ENCODE measurements around the gene CCDC159. TPM values are rescaled to one million over a fixed set of nuclear protein-coding genes. Genes with fewer than 3 reads are reported as not detected.

Gene CCDC159
- total RNA-seq, 4 donors from 2014 or later: 8.4 to 20.1 (median 10.4) TPM

DNA sequence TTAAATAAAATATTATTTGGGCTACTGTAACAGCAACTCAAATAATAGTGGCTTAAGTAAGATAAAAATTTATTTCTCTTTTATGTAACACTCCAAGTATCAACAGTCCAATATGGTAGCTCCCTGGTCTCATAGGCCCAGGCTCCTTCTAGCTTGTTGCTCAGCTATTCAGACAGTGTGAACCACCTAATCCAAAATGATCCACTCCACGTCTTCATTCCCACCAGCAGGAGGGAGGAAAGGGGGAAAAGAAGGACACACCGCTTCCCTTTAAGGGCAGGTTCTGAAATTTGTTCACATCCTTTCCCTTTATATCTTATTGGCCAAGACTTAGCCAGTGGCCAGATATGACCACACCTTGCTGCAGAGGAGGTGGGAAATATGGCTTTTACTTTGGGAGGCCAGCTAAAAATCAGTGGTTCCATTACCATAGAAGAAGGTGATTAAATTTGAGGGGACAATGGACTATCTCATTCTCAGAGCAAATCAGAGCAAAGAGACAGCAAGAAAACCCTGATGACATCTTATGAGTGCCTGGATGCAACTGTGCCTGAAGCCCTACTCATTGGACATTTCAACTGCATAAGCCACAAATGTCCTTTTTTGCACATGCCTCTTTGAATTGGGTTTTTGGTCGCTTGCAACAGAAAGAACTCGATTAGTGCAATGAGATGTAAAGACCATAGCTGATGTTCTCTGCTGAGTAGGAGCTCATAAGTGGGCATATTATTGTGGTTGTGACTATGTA lies 44.8 kb downstream of the CCDC159 start:
- WGBS, 2 donors: 77 to 83% methylated on average over 4 of the region's 4 CpGs
- TF ChIP-seq, protein P1, sequence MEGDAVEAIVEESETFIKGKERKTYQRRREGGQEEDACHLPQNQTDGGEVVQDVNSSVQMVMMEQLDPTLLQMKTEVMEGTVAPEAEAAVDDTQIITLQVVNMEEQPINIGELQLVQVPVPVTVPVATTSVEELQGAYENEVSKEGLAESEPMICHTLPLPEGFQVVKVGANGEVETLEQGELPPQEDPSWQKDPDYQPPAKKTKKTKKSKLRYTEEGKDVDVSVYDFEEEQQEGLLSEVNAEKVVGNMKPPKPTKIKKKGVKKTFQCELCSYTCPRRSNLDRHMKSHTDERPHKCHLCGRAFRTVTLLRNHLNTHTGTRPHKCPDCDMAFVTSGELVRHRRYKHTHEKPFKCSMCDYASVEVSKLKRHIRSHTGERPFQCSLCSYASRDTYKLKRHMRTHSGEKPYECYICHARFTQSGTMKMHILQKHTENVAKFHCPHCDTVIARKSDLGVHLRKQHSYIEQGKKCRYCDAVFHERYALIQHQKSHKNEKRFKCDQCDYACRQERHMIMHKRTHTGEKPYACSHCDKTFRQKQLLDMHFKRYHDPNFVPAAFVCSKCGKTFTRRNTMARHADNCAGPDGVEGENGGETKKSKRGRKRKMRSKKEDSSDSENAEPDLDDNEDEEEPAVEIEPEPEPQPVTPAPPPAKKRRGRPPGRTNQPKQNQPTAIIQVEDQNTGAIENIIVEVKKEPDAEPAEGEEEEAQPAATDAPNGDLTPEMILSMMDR (IDR thresholded peaks at IDR 0.05): no peak
- TF ChIP-seq POLR2A (IDR thresholded peaks at IDR 0.05): no peak
- DNase-seq (ENCODE audit: low spot score in 2 of 2): no peak
- no peak overlapping the region for H3K4me3 ChIP-seq (ENCODE audit: low read depth, poor library complexity, severe bottlenecking)
- intact Hi-C loops (cut with DNase I; ENCODE audit: low total_unique reads): no loop called here

DNA sequence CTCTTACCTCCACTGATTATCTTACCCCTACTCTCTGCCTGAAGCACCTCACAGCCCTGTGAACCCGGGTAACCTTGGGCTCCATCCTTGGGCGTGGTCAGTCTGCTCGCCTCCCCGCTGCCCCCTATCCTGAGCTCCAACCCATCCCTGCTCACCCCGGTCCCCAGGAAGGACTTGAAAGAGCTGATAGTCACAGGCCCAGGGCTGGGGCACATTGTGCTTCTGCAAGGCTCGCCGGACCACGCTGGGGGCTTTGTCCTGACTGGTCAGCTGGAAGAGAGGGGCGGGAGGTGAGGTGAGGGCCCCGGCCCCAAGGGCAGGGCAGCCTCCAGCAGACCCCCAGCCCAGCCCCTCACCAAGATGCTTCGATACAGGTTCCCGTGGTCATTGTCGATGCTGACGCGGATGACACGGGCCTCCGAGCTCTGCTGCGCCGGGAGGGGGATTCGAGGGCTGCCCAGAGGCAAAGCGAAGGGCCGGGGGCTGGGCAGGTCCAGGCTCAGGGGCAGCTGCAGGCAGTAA lies 50.8 kb downstream of the CCDC159 start:
- no peak for DNase-seq (ENCODE audit: low spot score in 2 of 2)
- 90 to 91% methylated on average over 18 to 22 of the region's 22 CpGs for WGBS, 2 donors
- TF ChIP-seq, protein P1 (IDR thresholded peaks at IDR 0.05): no peak
- intact Hi-C loops (cut with DNase I; ENCODE audit: low total_unique reads): no loop called here
- no peak overlapping the region for H3K4me3 ChIP-seq (ENCODE audit: low read depth, poor library complexity, severe bottlenecking)

DNA sequence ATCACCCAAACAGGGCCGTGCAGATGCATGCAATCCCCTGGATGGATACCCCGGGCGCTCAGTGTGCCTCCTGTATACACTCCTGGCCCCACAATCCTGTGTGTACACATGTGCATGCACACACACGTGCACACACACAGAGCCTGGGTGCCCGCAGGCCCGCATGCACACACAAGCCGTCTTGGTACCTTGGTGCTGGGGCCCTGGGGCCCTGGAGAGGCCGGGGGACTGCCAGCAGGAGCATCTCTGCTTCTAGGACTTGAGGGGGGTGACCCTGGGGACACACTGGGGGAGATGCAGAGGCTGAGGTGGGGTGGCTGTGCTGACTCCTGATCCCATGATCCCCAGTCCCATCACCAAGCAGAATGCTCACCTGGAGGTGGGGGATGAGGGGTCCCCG lies 53.3 kb downstream of the CCDC159 start:
- H3K4me3 ChIP-seq (ENCODE audit: low read depth, poor library complexity, severe bottlenecking): no peak overlapping the region
- intact Hi-C loops (cut with DNase I; ENCODE audit: low total_unique reads): no loop called here
- 88 to 91% methylated on average over 8 to 9 of the region's 9 CpGs for WGBS, 2 donors
- TF ChIP-seq, protein P1 (IDR thresholded peaks at IDR 0.05): no peak
- no peak for TF ChIP-seq POLR2A (IDR thresholded peaks at IDR 0.05)
- DNase-seq (ENCODE audit: low spot score in 2 of 2): no peak

DNA sequence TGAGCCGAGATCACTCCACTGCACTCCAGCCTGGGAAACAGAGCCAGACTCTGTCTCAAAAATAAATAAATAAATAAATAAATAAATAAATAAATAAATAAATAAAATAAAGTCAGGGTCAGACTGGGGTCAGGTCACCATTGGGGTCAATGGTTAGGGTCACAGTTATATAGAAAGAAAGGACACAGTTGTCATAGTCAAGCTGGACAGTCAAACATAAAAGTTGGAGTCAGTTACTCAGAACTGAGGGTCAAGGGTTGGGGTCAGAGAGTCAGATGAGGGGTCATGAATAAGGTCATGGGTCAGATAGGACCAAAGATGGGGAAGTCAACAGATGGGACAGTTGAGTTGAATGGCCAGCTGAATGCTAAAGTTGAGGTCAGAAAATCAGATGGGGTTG lies 54.5 kb downstream of the CCDC159 start:
- 77 to 88% methylated on average over 1 of the region's 1 CpG for WGBS, 2 donors
- intact Hi-C loops (cut with DNase I; ENCODE audit: low total_unique reads): no loop called here
- no peak overlapping the region for H3K4me3 ChIP-seq (ENCODE audit: low read depth, poor library complexity, severe bottlenecking)
- DNase-seq (ENCODE audit: low spot score in 2 of 2): no peak
- no peak for TF ChIP-seq POLR2A (IDR thresholded peaks at IDR 0.05)
- TF ChIP-seq, protein P1 (IDR thresholded peaks at IDR 0.05): no peak

DNA sequence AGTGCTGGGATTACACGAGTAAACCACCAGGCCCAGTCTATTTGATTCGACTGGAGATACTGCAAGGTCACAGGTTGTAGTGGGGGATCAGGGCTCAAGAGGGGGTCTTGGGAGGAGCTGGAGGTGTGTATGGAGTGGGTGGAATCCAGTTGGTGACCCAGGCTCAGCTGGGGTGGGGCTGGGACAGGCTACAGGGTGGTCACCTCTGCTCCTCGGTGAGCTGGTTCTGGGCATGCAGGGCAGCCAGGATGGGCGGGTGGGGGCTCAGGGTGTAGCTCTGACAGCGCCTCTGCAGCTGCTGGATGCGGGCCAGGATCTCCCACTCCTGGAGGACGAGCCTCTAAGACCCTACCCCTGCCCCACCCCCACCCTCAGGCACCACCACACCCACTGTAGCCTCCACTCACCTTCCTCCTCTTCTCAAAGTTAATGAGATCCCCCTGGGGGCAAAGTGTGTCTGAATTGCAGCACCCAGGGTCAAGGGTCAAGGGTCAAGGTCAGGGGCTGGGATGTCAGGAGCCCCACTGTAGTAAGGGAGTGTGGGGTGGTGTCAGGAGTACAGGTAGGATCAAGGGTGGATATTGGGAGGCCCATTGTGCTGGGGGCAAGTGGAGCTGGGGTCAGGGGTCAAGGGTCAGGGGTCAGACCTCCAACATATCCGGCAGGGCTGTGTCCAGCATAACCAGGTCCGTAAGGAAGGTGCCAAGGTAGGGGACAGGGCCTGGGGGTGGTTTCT lies 55.7 kb downstream of the CCDC159 start:
- intact Hi-C loops (cut with DNase I; ENCODE audit: low total_unique reads): no loop called here
- DNase-seq (ENCODE audit: low spot score in 2 of 2): no peak
- no peak overlapping the region for H3K4me3 ChIP-seq (ENCODE audit: low read depth, poor library complexity, severe bottlenecking)
- TF ChIP-seq POLR2A (IDR thresholded peaks at IDR 0.05): no peak
- 70 to 84% methylated on average over 9 of the region's 9 CpGs for WGBS, 2 donors

Other genes with a start within 250 kb of the CCDC159 start
- 1 to 10 TPM in 2 of 4 donors, under 1 TPM in 2; 0.17 to 8.5 (median 0.82) TPM for gene SPC24, start 190.7 kb upstream of the CCDC159 start, total RNA-seq
- gene KANK2, start 149.0 kb upstream of the CCDC159 start, total RNA-seq: 100 to 1,000 TPM in 1 of 4 donors, 10 to 100 TPM in 3; 28.7 to 117 (median 77.7) TPM
- gene ANGPTL8, start 106.9 kb upstream of the CCDC159 start, total RNA-seq: not detected
- gene DOCK6, start 84.0 kb upstream of the CCDC159 start, total RNA-seq: 100 to 1,000 TPM in 1 of 4 donors, 10 to 100 TPM in 3; 63.4 to 102 (median 65.6) TPM
- not detected for gene TSPAN16, start 50.4 kb upstream of the CCDC159 start, total RNA-seq
- gene RAB3D, start 6.9 kb upstream of the CCDC159 start, total RNA-seq: 100 to 1,000 TPM in 2 of 4 donors, 10 to 100 TPM in 2; 88.6 to 107 (median 98.0) TPM
- 100 to 1,000 TPM; 177 to 222 (median 208) TPM for gene TMEM205, start 251 bp upstream of the CCDC159 start, total RNA-seq
- gene PLPPR2, start 8.9 kb downstream of the CCDC159 start, total RNA-seq: 10 to 100 TPM; 18.6 to 40.6 (median 29.8) TPM
- gene SWSAP1, start 28.1 kb downstream of the CCDC159 start, total RNA-seq: 1 to 10 TPM; 2.1 to 3.3 (median 2.3) TPM
- gene EPOR, start 37.8 kb downstream of the CCDC159 start, total RNA-seq: 1 to 10 TPM; 1.3 to 2.9 (median 2.5) TPM
- gene RGL3, start 72.8 kb downstream of the CCDC159 start, total RNA-seq: 1 to 10 TPM in 2 of 4 donors, under 1 TPM in 2; 0.17 to 6.3 (median 1.6) TPM
- gene ODAD3, start 88.6 kb downstream of the CCDC159 start, total RNA-seq: 1 to 10 TPM in 1 of 4 donors, under 1 TPM in 2, not detected in 1; 0.44 to 1.1 (median 0.94) TPM
- 100 to 1,000 TPM; 121 to 189 (median 157) TPM for gene PRKCSH, start 89.1 kb downstream of the CCDC159 start, total RNA-seq
- not detected for gene ELAVL3, start 134.5 kb downstream of the CCDC159 start, total RNA-seq
- 10 to 100 TPM in 3 of 4 donors, 1 to 10 TPM in 1; 8.4 to 16.9 (median 11.6) TPM for gene ZNF653, start 159.3 kb downstream of the CCDC159 start, total RNA-seq
- 10 to 100 TPM; 55.9 to 82.8 (median 57.7) TPM for gene ECSIT, start 182.6 kb downstream of the CCDC159 start, total RNA-seq
- 10 to 100 TPM in 3 of 4 donors, 1 to 10 TPM in 1; 7.7 to 72.3 (median 19.7) TPM for gene CNN1, start 192.3 kb downstream of the CCDC159 start, total RNA-seq
- 10 to 100 TPM; 22.3 to 41.5 (median 35.4) TPM for gene ELOF1, start 212.7 kb downstream of the CCDC159 start, total RNA-seq
- gene ACP5, start 231.1 kb downstream of the CCDC159 start, total RNA-seq: 10 to 100 TPM; 29.0 to 63.5 (median 52.1) TPM